OCI-M2 (cell line): ENCODE measurements around the gene STARD5.

ENCODE experiments used
- DNase-seq: peaks from one replicate; lab custom pipeline; 2025; ENCODE audit not compliant: unreplicated experiment; lab: John Stamatoyannopoulos, UW

Gene STARD5

GRCh38 chr15:81294516-81294880 lies 29.4 kb downstream of the STARD5 start:
- DNase-seq = no peak

GRCh38 chr15:81293728-81294515 lies 30.0 kb downstream of the STARD5 start:
- no peak for DNase-seq

GRCh38 chr15:81292523-81293001 lies 31.4 kb downstream of the STARD5 start:
- no peak for DNase-seq

GRCh38 chr15:81291916-81292522 lies 31.9 kb downstream of the STARD5 start:
- DNase-seq = no peak

GRCh38 chr15:81289910-81290309 lies 34.0 kb downstream of the STARD5 start:
- DNase-seq = no peak

GRCh38 chr15:81288616-81289015 lies 35.3 kb downstream of the STARD5 start:
- no peak for DNase-seq

GRCh38 chr15:81288040-81288439 lies 35.9 kb downstream of the STARD5 start:
- DNase-seq = no peak

- no peak for DNase-seq
Measured at GRCh38 chr15:81286621-81287121, 37.3 kb downstream of the STARD5 start.

GRCh38 chr15:81285461-81285860 lies 38.5 kb downstream of the STARD5 start:
- DNase-seq = no peak

GRCh38 chr15:81284256-81285031 lies 39.5 kb downstream of the STARD5 start:
- DNase-seq = no peak

GRCh38 chr15:81282911-81283310 lies 41.0 kb downstream of the STARD5 start:
- no peak for DNase-seq

- no peak for DNase-seq
Measured at GRCh38 chr15:81282606-81282895, 41.4 kb downstream of the STARD5 start.

- DNase-seq = no peak
Measured at GRCh38 chr15:81281766-81282605, 42.0 kb downstream of the STARD5 start.

- no peak for DNase-seq
Measured at GRCh38 chr15:81281456-81281735, 42.5 kb downstream of the STARD5 start.

- no peak for DNase-seq
Measured at GRCh38 chr15:81280696-81281455, 43.1 kb downstream of the STARD5 start.

GRCh38 chr15:81279621-81280485 lies 44.1 kb downstream of the STARD5 start:
- no peak for DNase-seq

- DNase-seq = no peak
Measured at GRCh38 chr15:81278306-81279029, 45.5 kb downstream of the STARD5 start.

GRCh38 chr15:81277851-81278250 lies 46.1 kb downstream of the STARD5 start:
- no peak for DNase-seq

- DNase-seq = no peak
Measured at GRCh38 chr15:81276967-81277366, 47.0 kb downstream of the STARD5 start.
